MCF 10A (cell line): Measurements from ENCODE around the gene VPS13C. TPM values are rescaled to one million over a fixed set of nuclear protein-coding genes. Genes with fewer than 3 reads are reported as not detected.
A peak's percentile ranks its signal among the peaks of the same experiment; 100 is the strongest.

Experiments used
- BruUV-seq: library from RNA; stranded (reverse); fragments of 400-500 nt; replicated peaks from 2 replicates; lab custom pipeline; 2021; lab: Mats Ljungman, UMichigan
- CTCF ChIA-PET: fragments of 300-600 bp; sonication (Branson Sonifier 250); formaldehyde crosslinking; extraction: SDS; loops from one replicate; lab custom pipeline; 2021; ENCODE audit warnings: antibody characterized with exemption, inconsistent platforms; lab: Yijun Ruan, JAX
- POLR2A ChIA-PET: fragments of 300-600, 350-650 bp; sonication (Branson Sonifier 250); formaldehyde crosslinking; extraction: SDS; loops from one replicate; lab custom pipeline; 2020; ENCODE audit warnings: antibody characterized with exemption, inconsistent platforms; lab: Yijun Ruan, JAX
- DNase-seq: peaks from one replicate; pipeline ENCODE4 v3.0.0-alpha.2; 2018; ENCODE audit not compliant: unreplicated experiment
- H3K27ac Mint-ChIP-seq: one replicate; pipeline ENCODE4 v1.8.0; 2022; ENCODE audit warnings: mild to moderate bottlenecking, low read depth, mixed read lengths; ENCODE audit not compliant: unreplicated experiment
- H3K27me3 Mint-ChIP-seq: one replicate; pipeline ENCODE4 v1.8.0; 2022; ENCODE audit warnings: mixed read lengths; ENCODE audit not compliant: insufficient read depth, unreplicated experiment
- H3K36me3 Mint-ChIP-seq: one replicate; pipeline ENCODE4 v1.8.0; 2022; ENCODE audit warnings: mild to moderate bottlenecking, moderate library complexity, mixed read lengths; ENCODE audit not compliant: insufficient read depth, unreplicated experiment
- H3K4me1 Mint-ChIP-seq: one replicate; pipeline ENCODE4 v1.8.0; 2022; ENCODE audit warnings: mixed read lengths; ENCODE audit not compliant: insufficient read depth, unreplicated experiment
- H3K4me3 Mint-ChIP-seq: one replicate; pipeline ENCODE4 v1.8.0; 2022; ENCODE audit warnings: mild to moderate bottlenecking, moderate library complexity, mixed read lengths; ENCODE audit not compliant: unreplicated experiment
- H3K9me3 Mint-ChIP-seq: one replicate; pipeline ENCODE4 v1.8.0; 2022; ENCODE audit warnings: mixed read lengths; ENCODE audit not compliant: unreplicated experiment
- CTCF ChIP-seq: fragments of 200-600 bp; IDR thresholded peaks from one replicate; pipeline ENCODE4 v1.8.0; 2022; ENCODE audit warnings: antibody characterized with exemption, mild to moderate bottlenecking; ENCODE audit not compliant: unreplicated experiment
- intact Hi-C: fragments of 100-400 bp; cut with micrococcal nuclease; formaldehyde crosslinking; loops from 2 replicates; pipeline ENCODE4 v1.14.1; 2022
- total RNA-seq: library from RNA; stranded (reverse); gene quantifications from 2 replicates; pipeline ENCODE4 v1.2.3, GENCODE V29; 2022

Gene VPS13C
- total RNA-seq, 1 experiment from 2014 or later: 47.4 TPM

DNA sequence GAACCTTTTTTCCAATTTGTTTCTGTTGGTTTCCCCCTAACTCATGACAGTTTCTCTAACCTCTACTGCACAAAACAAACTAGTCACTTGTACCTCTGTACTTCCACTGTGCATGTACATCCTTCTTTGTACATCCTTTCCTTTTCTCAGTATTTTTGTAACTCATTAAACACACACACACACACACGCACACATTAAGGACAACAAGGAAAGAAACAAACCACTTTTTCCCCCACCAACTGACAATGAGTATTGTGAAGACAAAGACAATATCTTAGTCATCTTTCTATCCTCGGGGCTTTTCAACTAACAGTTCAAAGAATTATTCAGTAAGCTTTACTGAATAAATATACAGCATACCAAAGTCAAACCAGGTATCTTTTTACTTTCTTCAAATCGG is 170.5 kb downstream of the VPS13C start:
- Mint-ChIP-seq H3K27me3 (no peaks in the 10 kb centered on the region), H3K36me3 (peaks cover 20% of the 10 kb centered on the region), H3K9me3 (no peaks in the 10 kb centered on the region), H3K27ac (no peak overlapping the region), H3K4me1 (peaks cover 8% of the 10 kb centered on the region), H3K4me3 (no peak overlapping the region)
- BruUV-seq: no TSS peak
- intact Hi-C loops: no loop called here
- ChIA-PET CTCF (no interaction called here), POLR2A (interaction anchor here (1.1 kb wide), 1 partner anchor 11 kb away, joined by 3 read pairs; no protein-coding TSS in a partner anchor)
- no peak for TF ChIP-seq CTCF
- DNase-seq: peak; percentile 21

GRCh38 chr15:61888074-61888780 is 172.0 kb downstream of the VPS13C start:
- H3K27ac Mint-ChIP-seq: no peak overlapping the region
- no peaks in the 10 kb centered on the region for H3K9me3 Mint-ChIP-seq
- peaks cover 8% of the 10 kb centered on the region for H3K4me1 Mint-ChIP-seq
- no TSS peak for BruUV-seq
- no peak for TF ChIP-seq CTCF
- peaks cover 20% of the 10 kb centered on the region for H3K36me3 Mint-ChIP-seq
- CTCF ChIA-PET: interaction anchor here (0.6 kb wide), 2 partner anchors 366 to 1555 kb away, joined by 3 to 4 read pairs; no protein-coding TSS in a partner anchor
- intact Hi-C loops: no loop called here
- DNase-seq: no peak
- H3K27me3 Mint-ChIP-seq: no peaks in the 10 kb centered on the region
- POLR2A ChIA-PET: interaction anchor here (1.9 kb wide), 1 partner anchor 15 kb away, joined by 4 read pairs; no protein-coding TSS in a partner anchor
- no peak overlapping the region for H3K4me3 Mint-ChIP-seq

DNA sequence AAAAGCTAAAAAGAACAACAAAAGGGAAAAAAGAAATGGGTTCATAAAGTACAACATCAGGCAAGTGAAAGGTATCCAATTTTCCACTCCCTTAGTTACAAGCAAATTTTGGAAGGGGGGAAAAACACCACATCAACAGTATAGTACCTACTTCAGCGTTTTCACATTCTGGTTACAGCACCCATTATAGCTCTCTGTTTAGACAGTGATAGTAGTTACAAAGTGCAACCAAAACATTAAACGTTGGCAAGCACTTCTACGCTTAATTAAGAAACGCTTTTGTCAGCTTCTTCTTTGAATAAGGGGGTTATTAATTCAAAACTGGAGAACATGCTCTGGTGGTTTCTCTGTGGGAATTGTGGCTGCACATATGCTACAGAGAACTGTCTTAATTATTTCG is 180.2 kb downstream of the VPS13C start:
- Mint-ChIP-seq H3K4me3 (no peak overlapping the region), H3K36me3 (peaks cover 33% of the 10 kb centered on the region), H3K27me3 (no peaks in the 10 kb centered on the region), H3K9me3 (no peaks in the 10 kb centered on the region), H3K4me1 (no peaks in the 10 kb centered on the region), H3K27ac (no peak overlapping the region)
- intact Hi-C loops: no loop called here
- POLR2A ChIA-PET: no interaction called here
- no peak for DNase-seq
- CTCF ChIA-PET: interaction anchor here (0.6 kb wide), 1 partner anchor 14 kb away, joined by 3 read pairs; no protein-coding TSS in a partner anchor
- BruUV-seq: no TSS peak
- TF ChIP-seq CTCF: no peak

DNA sequence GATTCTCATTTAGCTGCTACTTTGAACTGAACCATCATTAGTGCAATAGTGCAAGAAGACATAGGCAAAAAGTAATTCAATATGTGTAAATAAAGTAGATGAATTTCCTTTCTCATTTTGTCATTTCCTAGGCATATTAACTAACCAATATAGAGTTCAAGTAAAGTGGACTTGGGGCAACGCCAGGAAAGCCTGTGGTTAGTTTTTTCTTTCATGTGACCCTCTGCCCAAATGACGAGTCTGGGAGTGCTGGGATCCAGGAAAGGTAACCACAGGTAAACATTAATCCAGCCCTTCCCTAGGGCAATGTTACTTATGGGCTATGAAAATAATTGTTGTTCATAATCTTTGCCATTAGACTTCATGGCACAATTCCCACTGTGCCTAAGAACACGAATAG is 181.0 kb downstream of the VPS13C start:
- no peaks in the 10 kb centered on the region for H3K9me3 Mint-ChIP-seq
- intact Hi-C loops: no loop called here
- peaks cover 33% of the 10 kb centered on the region for H3K36me3 Mint-ChIP-seq
- H3K4me1 Mint-ChIP-seq: no peaks in the 10 kb centered on the region
- no peak overlapping the region for H3K4me3 Mint-ChIP-seq
- CTCF ChIA-PET: interaction anchor here (0.6 to 0.9 kb wide), 2 partner anchors 247 to 263 kb away, joined by 3 read pairs; no protein-coding TSS in a partner anchor
- no peaks in the 10 kb centered on the region for H3K27me3 Mint-ChIP-seq
- POLR2A ChIA-PET: interaction anchor here (1.3 kb wide), 1 partner anchor 11 kb away, joined by 3 read pairs; no protein-coding TSS in a partner anchor
- peak; percentile 53 for DNase-seq
- no TSS peak for BruUV-seq
- H3K27ac Mint-ChIP-seq: no peak overlapping the region
- TF ChIP-seq CTCF: no peak
